ENCODE measurements around the gene PSMB11. TPM values are rescaled to one million over a fixed set of nuclear protein-coding genes. Genes with fewer than 3 reads are reported as not detected.

PSMB11 gene
- total and polyA plus RNA-seq, 2 donors (not counting 1 experiment from before 2014, with no cell fraction given) = not detected

DNA sequence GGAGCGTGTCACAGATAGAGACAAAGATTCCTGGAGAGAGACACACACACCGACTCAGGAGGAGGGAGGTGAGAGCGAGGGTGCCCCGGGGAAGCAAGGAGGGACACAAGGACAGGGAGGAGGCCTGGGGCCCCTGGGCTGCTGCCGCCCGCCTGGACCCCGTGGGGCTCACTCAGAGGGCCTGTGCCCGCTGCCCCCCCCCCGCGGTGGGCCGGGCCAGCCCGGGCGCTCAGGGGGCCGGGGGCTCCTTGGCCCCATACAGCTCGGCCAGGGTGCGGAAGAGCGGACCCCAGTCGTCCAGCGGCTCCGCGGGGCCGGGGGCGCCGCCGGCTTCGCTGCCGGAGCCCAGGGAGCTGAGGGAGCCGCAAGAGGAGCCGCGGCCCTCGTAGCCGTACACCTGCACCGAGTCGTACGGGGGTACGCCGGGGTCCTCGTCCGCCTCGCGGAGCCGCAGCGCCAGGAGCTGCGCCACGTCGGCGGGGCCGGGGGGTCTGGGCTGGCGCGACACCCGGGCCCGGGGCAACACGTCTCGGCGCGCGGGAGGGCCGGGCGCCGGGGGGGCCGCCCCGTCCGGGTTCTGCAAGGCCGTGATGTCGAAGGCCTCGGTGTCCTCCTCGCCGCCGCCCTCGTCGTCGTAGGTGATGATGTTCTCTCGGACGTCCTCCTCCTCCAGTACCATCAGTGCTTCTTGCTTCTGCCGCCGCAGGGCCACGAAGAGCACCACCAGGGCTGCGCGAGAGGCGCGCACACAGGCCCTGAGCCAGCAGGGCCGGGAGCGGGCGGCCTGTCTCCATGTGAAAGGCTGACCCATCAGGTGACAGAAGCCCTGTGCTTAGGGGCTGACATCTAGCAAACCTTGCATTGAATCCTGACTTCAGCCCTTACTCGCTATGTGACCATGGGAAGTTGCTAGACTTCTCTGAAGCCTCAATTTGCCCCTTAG, 6.0 kb downstream of the PSMB11 start:
- intact Hi-C loops (cut with micrococcal nuclease) = no loop called here

More for the DNA sequence above, 6.0 kb downstream of the PSMB11 start:
- ATAC-seq (ENCODE audit: low read depth) (no peak), DNase-seq (no peak)
- TF ChIP-seq EZH2 (IDR thresholded peaks at IDR 0.05; ENCODE audit: borderline replicate concordance, insufficient read depth, low read depth, low read length, poor library complexity, severe bottlenecking) (no peak), CTCF (IDR thresholded peaks at IDR 0.05) (no peak)
- Mint-ChIP-seq H3K4me1 (no peaks in the 10 kb centered on the region), H3K27ac (no peak overlapping the region), H3K27me3 (no peaks in the 10 kb centered on the region), H3K4me3 (no peak overlapping the region), H3K9me3 (ENCODE audit: insufficient read depth) (no peaks in the 10 kb centered on the region)
- Histone ChIP-seq H3K4me2 (replicated peaks; ENCODE audit: low read depth, low read length, poor library complexity, severe bottlenecking) (no peak overlapping the region), H3K4me3 (ENCODE audit: control extremely low read depth in 1 of 5, extremely low read depth in 1 of 5, insufficient read depth in 1 of 5, low read depth in 2 of 5, low read length in 4 of 5) (no peak overlapping the region), H3K9me3 (ENCODE audit: control extremely low read depth in 1 of 3, control insufficient read depth in 2 of 3, insufficient read depth in 1 of 3, low read length in 2 of 3) (no peaks in the 10 kb centered on the region), H3K4me1 (ENCODE audit: control insufficient read depth in 2 of 2, insufficient read depth in 2 of 2, low read length in 2 of 2) (no peaks in the 10 kb centered on the region), H4K20me1 (ENCODE audit: control insufficient read depth, insufficient read depth, low read length, poor library complexity, severe bottlenecking) (no peaks in the 10 kb centered on the region), H3K27ac (ENCODE audit: low read length in 2 of 2) (no peak overlapping the region), H3K27me3 (replicated peaks in 1 of 4; ENCODE audit: control extremely low read depth in 1 of 4, control insufficient read depth in 3 of 4, insufficient read depth in 4 of 4, low read length in 3 of 4) (no peaks in the 10 kb centered on the region), H3K9ac (ENCODE audit: low read length) (no peak overlapping the region), H3K36me3 (replicated peaks in 1 of 2; ENCODE audit: control extremely low read depth in 1 of 2, control insufficient read depth in 1 of 2, extremely low read depth in 1 of 2, insufficient read depth in 2 of 2, low read length in 1 of 2) (no peaks in the 10 kb centered on the region), H3K79me2 (ENCODE audit: control insufficient read depth, insufficient read depth, low read length) (no peaks in the 10 kb centered on the region), H2AFZ (ENCODE audit: insufficient read depth, low read depth, low read length, poor library complexity, severe bottlenecking) (no peak overlapping the region)
- ChIA-PET POLR2A (no interaction called here), CTCF (interaction anchor here (0.9 to 1.7 kb wide), 2 partner anchors 10 kb away, joined by 3 to 5 read pairs; no protein-coding TSS in a partner anchor)
- WGBS (ENCODE audit: insufficient coverage) = 83% methylated on average over 83 of the region's 85 CpGs
